Caco-2 (cell line): Measurements from ENCODE around the gene TUNAR. TPM values are rescaled to one million over a fixed set of nuclear protein-coding genes. Genes with fewer than 3 reads are reported as not detected.
"Not testable (repeated sequence)": the region's sequence is repeated elsewhere in the genome, so short reads cannot be mapped to it uniquely, and the experiment has no call there.

ENCODE experiments used
- BruUV-seq: library from RNA; stranded (reverse); fragments of 400-500 nt; replicated peaks from 2 replicates; lab custom pipeline; 2021; lab: Mats Ljungman, UMichigan
- CTCF ChIA-PET: fragments of 300-600 bp; sonication (Branson Sonifier 250); formaldehyde crosslinking; loops from one replicate; lab custom pipeline; 2022; ENCODE audit warnings: antibody characterized with exemption; lab: Charles Lee
- POLR2A ChIA-PET: fragments of 300-600 bp; sonication (Branson Sonifier 250); formaldehyde crosslinking; loops from one replicate; lab custom pipeline; 2022; ENCODE audit warnings: antibody characterized with exemption; lab: Charles Lee
- DNase-seq, 2 experiments: peaks; one replicate each; pipeline versions ENCODE4 v3.0.0 to v3.0.0-alpha.2; 2020 to 2022
- H3K27me3 ChIP-seq: replicated peaks from 2 replicates; pipeline ENCODE4 v1.6.0; 2011; ENCODE audit warnings: low read length; ENCODE audit not compliant: control insufficient read depth, insufficient read depth
- H3K36me3 ChIP-seq: 2 replicates; pipeline ENCODE4 v1.5.1; 2011; ENCODE audit warnings: low read length; ENCODE audit not compliant: control insufficient read depth, insufficient read depth
- H3K4me1 ChIP-seq: fragments of 250-450 bp; sonication (Bioruptor Pico); 2 replicates; pipeline ENCODE4 v1.5.1; 2020; ENCODE audit warnings: mild to moderate bottlenecking
- H3K4me3 ChIP-seq: 2 replicates; pipeline ENCODE4 v1.5.1; 2011; ENCODE audit warnings: low read depth, mild to moderate bottlenecking, control low read depth, low read length
- H3K9me3 ChIP-seq: fragments of 250-450 bp; sonication (Bioruptor Pico); 2 replicates; pipeline ENCODE4 v1.5.1; 2020; ENCODE audit warnings: mild to moderate bottlenecking, moderate library complexity
- H3K27ac Mint-ChIP-seq: one replicate; pipeline ENCODE4 v1.8.0; 2022; ENCODE audit warnings: mixed read lengths; ENCODE audit not compliant: unreplicated experiment
- H3K27me3 Mint-ChIP-seq: one replicate; pipeline ENCODE4 v1.8.0; 2022; ENCODE audit warnings: mixed read lengths; ENCODE audit not compliant: insufficient read depth, unreplicated experiment
- H3K36me3 Mint-ChIP-seq: one replicate; pipeline ENCODE4 v1.8.0; 2022; ENCODE audit warnings: mild to moderate bottlenecking, mixed read lengths; ENCODE audit not compliant: insufficient read depth, unreplicated experiment
- H3K4me1 Mint-ChIP-seq: one replicate; pipeline ENCODE4 v1.8.0; 2022; ENCODE audit warnings: low read depth, mixed read lengths; ENCODE audit not compliant: unreplicated experiment
- H3K4me3 Mint-ChIP-seq: one replicate; pipeline ENCODE4 v1.8.0; 2022; ENCODE audit warnings: mild to moderate bottlenecking, moderate library complexity, mixed read lengths; ENCODE audit not compliant: unreplicated experiment
- H3K9me3 Mint-ChIP-seq: one replicate; pipeline ENCODE4 v1.8.0; 2022; ENCODE audit warnings: mixed read lengths; ENCODE audit not compliant: unreplicated experiment
- CTCF ChIP-seq, 2 experiments: fragments of 200-600 bp in 1 of 2; IDR thresholded peaks; 1 replicate in 1 of 2; 2 replicates in 1 of 2; pipeline versions ENCODE4 v1.5.1 to v1.8.0; 2011 to 2022; ENCODE audit warnings: antibody characterized with exemption in 1 of 2, control low read depth in 1 of 2, inconsistent platforms in 1 of 2, low read depth in 1 of 2, low read length in 1 of 2, mild to moderate bottlenecking in 1 of 2, moderate library complexity in 1 of 2; ENCODE audit not compliant: insufficient read depth in 1 of 2, severe bottlenecking in 1 of 2, unreplicated experiment in 1 of 2
- intact Hi-C: fragments of 100-400 bp; cut with micrococcal nuclease; formaldehyde crosslinking; loops from one replicate; pipeline ENCODE4 v1.10.0; 2022; ENCODE audit not compliant: unreplicated experiment
- total RNA-seq: library from RNA; stranded (reverse); gene quantifications from 2 replicates; pipeline ENCODE4 v1.2.3, GENCODE V29; 2022

Gene TUNAR
- total RNA-seq, 1 experiment from 2014 or later: not detected

DNA sequence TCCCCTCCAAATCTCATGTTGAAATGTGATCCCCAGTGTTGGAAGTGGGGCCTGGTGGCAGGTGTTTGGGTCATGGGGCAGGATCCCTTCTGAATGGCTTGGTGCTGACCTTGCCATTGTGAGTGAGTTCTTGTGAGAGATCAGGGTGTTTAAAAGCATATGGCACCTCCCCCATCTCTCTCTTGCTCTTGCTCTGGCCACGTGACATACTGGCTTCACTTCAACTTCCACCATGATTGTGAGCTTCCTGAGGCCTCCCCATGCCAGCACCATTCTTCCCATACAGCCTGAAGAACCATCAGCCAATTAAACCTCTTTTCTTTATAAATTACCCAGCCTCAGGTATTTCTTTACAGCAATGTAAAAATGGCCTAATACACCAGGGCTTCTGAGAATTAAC lies 82.7 kb downstream of the TUNAR start:
- no peak for TF ChIP-seq CTCF (IDR thresholded peaks at IDR 0.05; ENCODE audit: insufficient read depth in 1 of 2, low read depth in 1 of 2, low read length in 1 of 2, severe bottlenecking in 1 of 2, unreplicated experiment in 1 of 2)
- Mint-ChIP-seq H3K4me3 (no peak overlapping the region), H3K9me3 (no peaks in the 10 kb centered on the region), H3K27ac (no peak overlapping the region), H3K4me1 (peaks cover 7% of the 10 kb centered on the region), H3K27me3 (peaks cover 4% of the 10 kb centered on the region), H3K36me3 (no peaks in the 10 kb centered on the region)
- ChIA-PET POLR2A (no interaction called here), CTCF (no interaction called here)
- Histone ChIP-seq H3K27me3 (no peaks in the 10 kb centered on the region), H3K4me1 (0 out of 2 replicates have a peak, but pooled peaks cover 3% of the 10 kb centered on the region), H3K36me3 (no peaks in the 10 kb centered on the region), H3K4me3 (no peak overlapping the region), H3K9me3 (no peaks in the 10 kb centered on the region)
- no peak for DNase-seq
- no TSS peak for BruUV-seq
- intact Hi-C loops: no loop called here

- Histone ChIP-seq H3K36me3 (no peaks in the 10 kb centered on the region), H3K4me3 (no peak overlapping the region), H3K4me1 (no peaks in the 10 kb centered on the region), H3K27me3 (no peaks in the 10 kb centered on the region), H3K9me3 (no peaks in the 10 kb centered on the region)
- ChIA-PET POLR2A (no interaction called here), CTCF (no interaction called here)
- Mint-ChIP-seq H3K4me3 (no peak overlapping the region), H3K27me3 (peaks cover 4% of the 10 kb centered on the region), H3K9me3 (no peaks in the 10 kb centered on the region), H3K4me1 (no peaks in the 10 kb centered on the region), H3K27ac (no peak overlapping the region), H3K36me3 (no peaks in the 10 kb centered on the region)
- intact Hi-C loops: no loop called here
- no peak for DNase-seq
- no peak for TF ChIP-seq CTCF (IDR thresholded peaks at IDR 0.05; ENCODE audit: insufficient read depth in 1 of 2, low read depth in 1 of 2, low read length in 1 of 2, severe bottlenecking in 1 of 2, unreplicated experiment in 1 of 2)
- no TSS peak for BruUV-seq
Observed at GRCh38 chr14:95961481-95961880, 84.8 kb downstream of the TUNAR start.

- no peak for DNase-seq
- Histone ChIP-seq H3K9me3 (no peaks in the 10 kb centered on the region), H3K4me1 (no peaks in the 10 kb centered on the region), H3K36me3 (no peaks in the 10 kb centered on the region), H3K27me3 (no peaks in the 10 kb centered on the region), H3K4me3 (no peak overlapping the region)
- Mint-ChIP-seq H3K36me3 (no peaks in the 10 kb centered on the region), H3K4me1 (no peaks in the 10 kb centered on the region), H3K27ac (no peak overlapping the region), H3K27me3 (peaks cover 4% of the 10 kb centered on the region), H3K4me3 (no peak overlapping the region), H3K9me3 (no peaks in the 10 kb centered on the region)
- intact Hi-C loops: no loop called here
- BruUV-seq: no TSS peak
- CTCF ChIA-PET: no interaction called here
- no peak for TF ChIP-seq CTCF (IDR thresholded peaks at IDR 0.05; ENCODE audit: insufficient read depth in 1 of 2, low read depth in 1 of 2, low read length in 1 of 2, severe bottlenecking in 1 of 2, unreplicated experiment in 1 of 2)
- POLR2A ChIA-PET: no interaction called here
Observed at GRCh38 chr14:95964901-95965300, 88.3 kb downstream of the TUNAR start.

DNA sequence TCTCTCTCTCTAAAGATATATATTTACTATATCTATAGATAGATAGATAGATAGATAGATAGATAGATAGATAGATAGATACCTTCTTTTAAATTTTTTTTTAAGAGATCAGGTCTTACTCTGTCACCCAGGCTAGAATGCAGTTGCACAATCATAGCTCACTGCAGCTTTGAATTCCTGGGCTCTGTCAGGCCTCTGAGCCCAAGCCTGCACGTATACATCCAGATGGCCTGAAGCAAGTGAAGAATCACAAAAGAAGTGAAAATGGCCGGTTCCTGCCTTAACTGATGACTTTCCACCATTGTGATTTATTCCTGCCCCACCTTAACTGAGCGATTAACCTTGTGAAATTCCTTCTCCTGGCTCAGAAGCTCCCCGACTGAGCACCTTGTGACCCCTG lies 91.4 kb downstream of the TUNAR start:
- H3K4me3 Mint-ChIP-seq, CTCF ChIA-PET, intact Hi-C loops, POLR2A ChIA-PET, H3K36me3 ChIP-seq, H3K27me3 Mint-ChIP-seq, H3K27ac Mint-ChIP-seq, H3K4me1 Mint-ChIP-seq, DNase-seq, BruUV-seq, H3K9me3 Mint-ChIP-seq, H3K4me1 ChIP-seq, H3K4me3 ChIP-seq, H3K36me3 Mint-ChIP-seq, H3K9me3 ChIP-seq, H3K27me3 ChIP-seq: not testable (repeated sequence)
